Keratinocyte (primary cell): ENCODE measurements around the gene SEZ6.

Source experiments
- CTCF ChIP-seq, 3 experiments: IDR thresholded peaks in 1 of 3; conservative IDR thresholded peaks in 1 of 3; optimal IDR thresholded peaks in 1 of 3; 2 replicates in 2 of 3; 3 replicates in 1 of 3; pipeline versions ENCODE3 to v1.5.1; 2011; ENCODE audit warnings: low read length in 3 of 3, mild to moderate bottlenecking in 3 of 3, moderate library complexity in 2 of 3, control low read depth in 1 of 3, inconsistent platforms in 1 of 3; ENCODE audit not compliant: insufficient read depth in 2 of 3; ENCODE audit errors: extremely low read depth in 1 of 3
- EZH2 ChIP-seq: IDR thresholded peaks from one replicate; pipeline ENCODE4 v1.6.1; 2012; ENCODE audit warnings: inconsistent platforms, mild to moderate bottlenecking, low read length, moderate library complexity

DNA sequence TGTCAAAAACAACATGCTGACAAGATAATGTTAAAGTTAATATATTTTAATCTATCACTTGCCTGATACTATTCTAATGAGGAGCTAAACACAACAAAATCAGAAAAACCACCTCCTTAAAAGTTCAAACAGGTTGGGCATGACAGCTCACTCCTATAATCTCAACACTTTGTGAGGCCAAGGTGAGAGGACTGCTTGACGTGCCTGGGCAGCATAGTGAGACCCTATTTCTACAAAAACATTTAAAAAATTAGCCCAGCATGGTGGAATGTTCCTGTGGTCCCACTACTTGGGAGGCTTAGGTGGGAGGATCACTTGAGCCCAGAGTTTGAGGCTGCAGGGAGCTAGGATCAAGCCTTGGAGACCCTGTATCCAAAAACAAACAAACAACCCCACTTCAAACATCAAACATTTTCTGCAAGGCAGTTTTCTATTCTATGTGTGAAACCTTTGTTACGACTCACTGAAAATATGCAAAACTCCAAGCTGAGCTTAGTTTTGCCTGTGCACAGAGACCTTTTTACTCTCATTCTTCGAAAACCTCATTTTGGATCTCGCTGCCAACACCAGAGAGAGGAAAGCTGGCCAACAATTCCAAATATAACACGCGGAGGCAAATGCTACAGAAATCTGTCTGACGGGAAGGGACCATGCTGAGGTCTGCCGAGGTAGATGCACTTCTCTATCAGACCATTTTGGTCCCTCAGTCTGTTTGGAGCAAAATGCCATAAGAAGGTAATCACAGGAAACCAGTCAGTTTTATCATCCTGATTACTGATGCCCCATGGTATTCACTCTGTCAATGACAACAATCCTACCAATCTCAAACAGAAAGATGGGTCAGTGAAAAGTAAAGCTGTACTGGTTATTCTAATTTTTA, 60.7 kb downstream of the SEZ6 start:
- no peak for TF ChIP-seq CTCF (optimal IDR thresholded peaks at IDR 0.05 in 1 of 3, IDR thresholded peaks at IDR 0.05 in 1 of 3, conservative IDR thresholded peaks at IDR 0.05 in 1 of 3; ENCODE audit: extremely low read depth in 1 of 3, insufficient read depth in 2 of 3, low read length in 3 of 3)
- no peak for TF ChIP-seq EZH2
